GM23338 (cell line): ENCODE data around the gene LPGAT1. TPM values are rescaled to one million over a fixed set of nuclear protein-coding genes. Genes with fewer than 3 reads are reported as not detected.

Experiments used
- ATAC-seq: fragments of 200-7000 bp; cut with Tn5 transposase; 3 replicates; pipeline ENCODE4 v1.9.1; 2020
- DNase-seq: peaks from one replicate; pipeline ENCODE4 v3.0.0-alpha.2; 2015; ENCODE audit warnings: low spot score
- H2AFZ ChIP-seq: fragments of 200-600 bp; sonication (generic); 2 replicates; pipeline ENCODE4 v1.8.0; 2016; ENCODE audit warnings: antibody characterized with exemption, mild to moderate bottlenecking, moderate library complexity
- H3F3A ChIP-seq: fragments of 200-600 bp; sonication (generic); replicated peaks from 2 replicates; pipeline ENCODE4 v1.8.0; 2017; ENCODE audit warnings: antibody characterized with exemption, mixed run types, low read depth
- H3K27ac ChIP-seq: fragments of 200-600 bp; sonication (generic); 2 replicates; pipeline ENCODE4 v1.6.1; 2016; ENCODE audit warnings: low read depth
- H3K27me3 ChIP-seq: fragments of 200-600 bp; sonication (generic); 2 replicates; pipeline ENCODE4 v1.8.0; 2016; ENCODE audit warnings: mild to moderate bottlenecking, mixed run types, moderate library complexity; ENCODE audit not compliant: insufficient read depth
- H3K36me3 ChIP-seq: fragments of 200-600 bp; sonication (generic); 2 replicates; pipeline ENCODE4 v1.8.0; 2016; ENCODE audit warnings: mild to moderate bottlenecking; ENCODE audit not compliant: insufficient read depth
- H3K4me1 ChIP-seq: fragments of 200-600 bp; sonication (generic); 2 replicates; pipeline ENCODE4 v1.8.0; 2016; ENCODE audit warnings: mild to moderate bottlenecking, moderate library complexity; ENCODE audit not compliant: insufficient read depth
- H3K4me2 ChIP-seq: fragments of 200-600 bp; sonication (generic); 2 replicates; pipeline ENCODE4 v1.7.1; 2017; ENCODE audit warnings: mixed run types
- H3K4me3 ChIP-seq: fragments of 200-600 bp; sonication (generic); 2 replicates; pipeline ENCODE4 v1.6.1; 2016; ENCODE audit warnings: mixed run types
- H3K79me2 ChIP-seq: fragments of 200-600 bp; sonication (generic); replicated peaks from 2 replicates; pipeline ENCODE4 v1.8.0; 2017; ENCODE audit warnings: mild to moderate bottlenecking; ENCODE audit not compliant: insufficient read depth
- H3K9me2 ChIP-seq: fragments of 200-600 bp; sonication (generic); 2 replicates; pipeline ENCODE4 v1.8.0; 2017; ENCODE audit not compliant: insufficient read depth
- H4K20me1 ChIP-seq: fragments of 200-600 bp; sonication (generic); replicated peaks from 2 replicates; pipeline ENCODE4 v1.8.0; 2017; ENCODE audit warnings: mild to moderate bottlenecking; ENCODE audit not compliant: insufficient read depth
- H3K27ac Mint-ChIP-seq: 2 replicates; pipeline ENCODE4 v1.8.0; 2020; ENCODE audit warnings: inconsistent platforms, mild to moderate bottlenecking, moderate library complexity, mixed read lengths
- H3K27me3 Mint-ChIP-seq: 3 replicates; pipeline ENCODE4 v1.8.0; 2022; ENCODE audit warnings: low read depth, mild to moderate bottlenecking, moderate library complexity, mixed read lengths, inconsistent platforms; ENCODE audit not compliant: insufficient read depth, poor library complexity
- H3K36me3 Mint-ChIP-seq: 3 replicates; pipeline ENCODE4 v1.8.0; 2021; ENCODE audit warnings: low read depth, mild to moderate bottlenecking, inconsistent platforms, moderate library complexity, mixed read lengths
- H3K4me1 Mint-ChIP-seq: 3 replicates; pipeline ENCODE4 v1.8.0; 2020; ENCODE audit warnings: mild to moderate bottlenecking, inconsistent platforms, mixed read lengths
- H3K4me3 Mint-ChIP-seq: 3 replicates; pipeline ENCODE4 v1.8.0; 2021; ENCODE audit warnings: moderate library complexity, mild to moderate bottlenecking, inconsistent platforms, mixed read lengths
- H3K9me3 Mint-ChIP-seq: 3 replicates; pipeline ENCODE4 v1.8.0; 2020; ENCODE audit warnings: moderate library complexity, mild to moderate bottlenecking, inconsistent platforms, mixed read lengths
- EZH2 ChIP-seq: fragments of 200-600 bp; sonication (generic); IDR thresholded peaks from one replicate; pipeline ENCODE4 v1.8.0; 2017; ENCODE audit warnings: antibody characterized with exemption, mild to moderate bottlenecking, low read depth; ENCODE audit not compliant: unreplicated experiment
- NANOG ChIP-seq: IDR thresholded peaks from 2 replicates; pipeline ENCODE4 v1.6.1; 2016; ENCODE audit warnings: antibody characterized with exemption, borderline replicate concordance
- POLR2AphosphoS5 ChIP-seq: IDR thresholded peaks from 2 replicates; pipeline ENCODE4 v1.6.1; 2016; ENCODE audit warnings: antibody characterized with exemption, low read depth
- STAT1 ChIP-seq: IDR thresholded peaks from one replicate; pipeline ENCODE4 v1.6.1; 2016; ENCODE audit warnings: antibody characterized with exemption; ENCODE audit not compliant: unreplicated experiment
- polyA plus RNA-seq: library from polyadenylated mRNA; unstranded; fragments of >200 nt; fragmentation: Nextera tagmentation; extraction: Ambion mirVana; gene quantifications from 2 replicates; pipeline ENCODE4 v1.2.1, GENCODE V29; 2016
- total RNA-seq: library from RNA; depleted of rRNA; stranded (reverse); fragments of >200 nt; shearing (Covaris generic); gene quantifications from 2 replicates; pipeline ENCODE4 v1.2.3, GENCODE V29; 2014
- TF ChIP-seq, protein P1 (sequence below): IDR thresholded peaks from 2 replicates; pipeline ENCODE4 v1.6.1; 2016; ENCODE audit warnings: antibody characterized with exemption
- TF ChIP-seq, protein P2 (sequence below): fragments of 250-450 bp; sonication (Bioruptor Pico); IDR thresholded peaks from 2 replicates; pipeline ENCODE4 v1.5.0; 2020; ENCODE audit warnings: mild to moderate bottlenecking, moderate library complexity

LPGAT1 gene
- total and polyA plus RNA-seq, 2 experiments from 2014 or later: 3.3 to 16.4 TPM

DNA sequence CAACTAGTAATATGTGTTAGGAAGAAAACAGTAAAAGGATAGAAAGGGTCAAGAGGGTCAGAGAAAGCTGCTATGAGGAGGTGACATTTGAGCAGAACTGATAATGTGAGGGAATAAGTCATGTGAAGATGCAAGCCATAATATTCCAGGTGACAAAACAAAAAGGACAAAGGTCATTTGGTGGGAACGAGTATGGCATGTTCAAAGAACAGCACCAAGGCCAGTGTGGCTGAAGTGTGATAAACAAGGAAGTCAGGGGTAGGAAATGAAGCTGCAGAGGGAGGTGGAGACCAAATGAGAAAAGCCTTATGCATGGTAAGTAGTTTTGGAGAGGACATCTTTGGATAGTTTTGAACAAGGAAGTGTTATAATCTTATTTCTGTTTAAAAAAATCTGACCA, 46.7 kb downstream of the LPGAT1 start:
- H3K4me1 Mint-ChIP-seq: 0 out of 3 replicates have a peak, but pooled peaks cover 2% of the 10 kb centered on the region
- H3K9me3 Mint-ChIP-seq: no peaks in the 10 kb centered on the region
- TF ChIP-seq EZH2: no peak
- no peak for TF ChIP-seq STAT1
- TF ChIP-seq, protein P1, sequence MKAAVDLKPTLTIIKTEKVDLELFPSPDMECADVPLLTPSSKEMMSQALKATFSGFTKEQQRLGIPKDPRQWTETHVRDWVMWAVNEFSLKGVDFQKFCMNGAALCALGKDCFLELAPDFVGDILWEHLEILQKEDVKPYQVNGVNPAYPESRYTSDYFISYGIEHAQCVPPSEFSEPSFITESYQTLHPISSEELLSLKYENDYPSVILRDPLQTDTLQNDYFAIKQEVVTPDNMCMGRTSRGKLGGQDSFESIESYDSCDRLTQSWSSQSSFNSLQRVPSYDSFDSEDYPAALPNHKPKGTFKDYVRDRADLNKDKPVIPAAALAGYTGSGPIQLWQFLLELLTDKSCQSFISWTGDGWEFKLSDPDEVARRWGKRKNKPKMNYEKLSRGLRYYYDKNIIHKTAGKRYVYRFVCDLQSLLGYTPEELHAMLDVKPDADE: no peak
- TF ChIP-seq, protein P2, sequence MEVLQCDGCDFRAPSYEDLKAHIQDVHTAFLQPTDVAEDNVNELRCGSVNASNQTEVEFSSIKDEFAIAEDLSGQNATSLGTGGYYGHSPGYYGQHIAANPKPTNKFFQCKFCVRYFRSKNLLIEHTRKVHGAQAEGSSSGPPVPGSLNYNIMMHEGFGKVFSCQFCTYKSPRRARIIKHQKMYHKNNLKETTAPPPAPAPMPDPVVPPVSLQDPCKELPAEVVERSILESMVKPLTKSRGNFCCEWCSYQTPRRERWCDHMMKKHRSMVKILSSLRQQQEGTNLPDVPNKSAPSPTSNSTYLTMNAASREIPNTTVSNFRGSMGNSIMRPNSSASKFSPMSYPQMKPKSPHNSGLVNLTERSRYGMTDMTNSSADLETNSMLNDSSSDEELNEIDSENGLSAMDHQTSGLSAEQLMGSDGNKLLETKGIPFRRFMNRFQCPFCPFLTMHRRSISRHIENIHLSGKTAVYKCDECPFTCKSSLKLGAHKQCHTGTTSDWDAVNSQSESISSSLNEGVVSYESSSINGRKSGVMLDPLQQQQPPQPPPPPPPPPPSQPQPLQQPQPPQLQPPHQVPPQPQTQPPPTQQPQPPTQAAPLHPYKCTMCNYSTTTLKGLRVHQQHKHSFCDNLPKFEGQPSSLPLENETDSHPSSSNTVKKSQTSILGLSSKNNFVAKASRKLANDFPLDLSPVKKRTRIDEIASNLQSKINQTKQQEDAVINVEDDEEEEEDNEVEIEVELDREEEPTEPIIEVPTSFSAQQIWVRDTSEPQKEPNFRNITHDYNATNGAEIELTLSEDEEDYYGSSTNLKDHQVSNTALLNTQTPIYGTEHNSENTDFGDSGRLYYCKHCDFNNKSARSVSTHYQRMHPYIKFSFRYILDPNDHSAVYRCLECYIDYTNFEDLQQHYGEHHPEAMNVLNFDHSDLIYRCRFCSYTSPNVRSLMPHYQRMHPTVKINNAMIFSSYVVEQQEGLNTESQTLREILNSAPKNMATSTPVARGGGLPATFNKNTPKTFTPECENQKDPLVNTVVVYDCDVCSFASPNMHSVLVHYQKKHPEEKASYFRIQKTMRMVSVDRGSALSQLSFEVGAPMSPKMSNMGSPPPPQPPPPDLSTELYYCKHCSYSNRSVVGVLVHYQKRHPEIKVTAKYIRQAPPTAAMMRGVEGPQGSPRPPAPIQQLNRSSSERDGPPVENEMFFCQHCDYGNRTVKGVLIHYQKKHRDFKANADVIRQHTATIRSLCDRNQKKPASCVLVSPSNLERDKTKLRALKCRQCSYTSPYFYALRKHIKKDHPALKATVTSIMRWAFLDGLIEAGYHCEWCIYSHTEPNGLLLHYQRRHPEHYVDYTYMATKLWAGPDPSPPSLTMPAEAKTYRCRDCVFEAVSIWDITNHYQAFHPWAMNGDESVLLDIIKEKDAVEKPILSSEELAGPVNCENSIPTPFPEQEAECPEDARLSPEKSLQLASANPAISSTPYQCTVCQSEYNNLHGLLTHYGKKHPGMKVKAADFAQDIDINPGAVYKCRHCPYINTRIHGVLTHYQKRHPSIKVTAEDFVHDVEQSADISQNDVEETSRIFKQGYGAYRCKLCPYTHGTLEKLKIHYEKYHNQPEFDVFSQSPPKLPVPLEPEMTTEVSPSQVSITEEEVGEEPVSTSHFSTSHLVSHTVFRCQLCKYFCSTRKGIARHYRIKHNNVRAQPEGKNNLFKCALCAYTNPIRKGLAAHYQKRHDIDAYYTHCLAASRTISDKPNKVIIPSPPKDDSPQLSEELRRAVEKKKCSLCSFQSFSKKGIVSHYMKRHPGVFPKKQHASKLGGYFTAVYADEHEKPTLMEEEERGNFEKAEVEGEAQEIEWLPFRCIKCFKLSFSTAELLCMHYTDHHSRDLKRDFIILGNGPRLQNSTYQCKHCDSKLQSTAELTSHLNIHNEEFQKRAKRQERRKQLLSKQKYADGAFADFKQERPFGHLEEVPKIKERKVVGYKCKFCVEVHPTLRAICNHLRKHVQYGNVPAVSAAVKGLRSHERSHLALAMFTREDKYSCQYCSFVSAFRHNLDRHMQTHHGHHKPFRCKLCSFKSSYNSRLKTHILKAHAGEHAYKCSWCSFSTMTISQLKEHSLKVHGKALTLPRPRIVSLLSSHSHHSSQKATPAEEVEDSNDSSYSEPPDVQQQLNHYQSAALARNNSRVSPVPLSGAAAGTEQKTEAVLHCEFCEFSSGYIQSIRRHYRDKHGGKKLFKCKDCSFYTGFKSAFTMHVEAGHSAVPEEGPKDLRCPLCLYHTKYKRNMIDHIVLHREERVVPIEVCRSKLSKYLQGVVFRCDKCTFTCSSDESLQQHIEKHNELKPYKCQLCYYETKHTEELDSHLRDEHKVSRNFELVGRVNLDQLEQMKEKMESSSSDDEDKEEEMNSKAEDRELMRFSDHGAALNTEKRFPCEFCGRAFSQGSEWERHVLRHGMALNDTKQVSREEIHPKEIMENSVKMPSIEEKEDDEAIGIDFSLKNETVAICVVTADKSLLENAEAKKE (CRISPR knock-in tag): no peak
- TF ChIP-seq POLR2AphosphoS5: no peak
- TF ChIP-seq NANOG: no peak
- Histone ChIP-seq H3K27ac (no peak overlapping the region), H3K9me2 (no peaks in the 10 kb centered on the region), H3K79me2 (no peaks in the 10 kb centered on the region), H3K4me1 (peaks cover 7% of the 10 kb centered on the region; the same call in 1 of the 2 replicates), H3K27me3 (no peaks in the 10 kb centered on the region), H3K4me2 (no peak overlapping the region), H3K36me3 (no peaks in the 10 kb centered on the region), H3K4me3 (no peak overlapping the region), H3F3A (no peaks in the 10 kb centered on the region), H4K20me1 (no peaks in the 10 kb centered on the region), H2AFZ (no peak overlapping the region)
- peaks cover 3% of the 10 kb centered on the region for H3K27me3 Mint-ChIP-seq
- H3K36me3 Mint-ChIP-seq: no peaks in the 10 kb centered on the region
- DNase-seq (no peak), ATAC-seq (no peak)
- no peak overlapping the region for H3K4me3 Mint-ChIP-seq
- no peak overlapping the region for H3K27ac Mint-ChIP-seq
